ENCODE results near the gene IRF2BP1.
"Not testable (repeated sequence)": the region's sequence is repeated elsewhere in the genome, so short reads cannot be mapped to it uniquely, and the experiment has no call there.

The IRF2BP1 gene

GRCh38 chr19:45881909-45882528 is 3.9 kb downstream of the IRF2BP1 start:
- DNase-seq: no peak

- no peak for DNase-seq
These were observed 4.6 kb downstream of the IRF2BP1 start for GRCh38 chr19:45881082-45881908.

- DNase-seq: no peak
These were observed 6.0 kb downstream of the IRF2BP1 start for GRCh38 chr19:45879971-45880370.

- DNase-seq: no peak
These were observed 6.9 kb downstream of the IRF2BP1 start for GRCh38 chr19:45879055-45879454.

- no peak for DNase-seq
These were observed 7.7 kb downstream of the IRF2BP1 start for GRCh38 chr19:45878043-45878794.

- peak; percentile 76 for DNase-seq
These were observed 9.3 kb downstream of the IRF2BP1 start for GRCh38 chr19:45876411-45877197.

GRCh38 chr19:45876161-45876410 is 9.9 kb downstream of the IRF2BP1 start:
- DNase-seq: no peak

GRCh38 chr19:45874620-45874966 is 11.3 kb downstream of the IRF2BP1 start:
- DNase-seq: no peak

GRCh38 chr19:45873219-45873772 is 12.6 kb downstream of the IRF2BP1 start:
- DNase-seq: no peak

GRCh38 chr19:45872095-45872919 is 13.6 kb downstream of the IRF2BP1 start:
- no peak for DNase-seq

GRCh38 chr19:45870798-45871197 is 15.1 kb downstream of the IRF2BP1 start:
- DNase-seq: no peak

- DNase-seq: not testable (repeated sequence)
These were observed 18.7 kb downstream of the IRF2BP1 start for GRCh38 chr19:45867241-45867640.

- no peak for DNase-seq
These were observed 19.4 kb downstream of the IRF2BP1 start for GRCh38 chr19:45866400-45867176.

GRCh38 chr19:45865269-45865948 is 20.5 kb downstream of the IRF2BP1 start:
- no peak for DNase-seq

GRCh38 chr19:45864629-45865082 is 21.3 kb downstream of the IRF2BP1 start:
- DNase-seq: no peak

GRCh38 chr19:45863840-45864628 is 21.9 kb downstream of the IRF2BP1 start, which contains the start of gene FOXA3:
Gene FOXA3, plus strand, starts transcription at chr19:45864326. Its CDS starts 131 bp downstream, at chr19:45864457.
- DNase-seq: peak; percentile 52

GRCh38 chr19:45863335-45863839 is 22.6 kb downstream of the IRF2BP1 start:
- DNase-seq: no peak

GRCh38 chr19:45862564-45863334 is 23.2 kb downstream of the IRF2BP1 start, which contains the start of gene SYMPK:
Gene SYMPK, minus strand, starts transcription at chr19:45863147. Its CDS starts 8,652 bp downstream, at chr19:45854495.
- peak; percentile 99 for DNase-seq
